GM18868 (cell line): ENCODE results near the gene ATP23.

Experiments
- ATAC-seq: cut with Tn5 transposase; IDR thresholded peaks from one replicate; pipeline ENCODE4 v1.9.1; 2021; ENCODE audit warnings: mild to moderate bottlenecking, moderate library complexity; ENCODE audit not compliant: unreplicated experiment

ATP23 gene

DNA sequence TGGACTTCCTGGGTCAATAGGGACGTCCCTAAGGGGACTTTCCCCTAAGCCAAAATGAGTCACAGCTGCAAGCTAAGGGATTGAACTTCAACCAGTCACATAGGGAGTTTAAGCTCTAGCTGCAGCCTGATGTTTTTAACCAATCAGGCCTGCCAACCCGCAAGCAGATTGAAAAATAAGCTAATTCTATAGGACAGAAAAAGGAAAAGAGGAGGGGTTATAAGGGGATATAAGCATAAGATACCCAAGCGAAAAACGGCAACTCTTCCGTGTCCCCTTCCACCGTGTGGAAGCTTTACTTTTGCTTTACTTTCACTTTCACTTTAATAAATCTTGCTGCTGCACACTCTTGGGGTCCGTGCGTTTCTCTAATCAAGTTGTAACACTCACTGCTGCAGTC, 24.4 kb downstream of the ATP23 start:
- ATAC-seq = no peak

DNA sequence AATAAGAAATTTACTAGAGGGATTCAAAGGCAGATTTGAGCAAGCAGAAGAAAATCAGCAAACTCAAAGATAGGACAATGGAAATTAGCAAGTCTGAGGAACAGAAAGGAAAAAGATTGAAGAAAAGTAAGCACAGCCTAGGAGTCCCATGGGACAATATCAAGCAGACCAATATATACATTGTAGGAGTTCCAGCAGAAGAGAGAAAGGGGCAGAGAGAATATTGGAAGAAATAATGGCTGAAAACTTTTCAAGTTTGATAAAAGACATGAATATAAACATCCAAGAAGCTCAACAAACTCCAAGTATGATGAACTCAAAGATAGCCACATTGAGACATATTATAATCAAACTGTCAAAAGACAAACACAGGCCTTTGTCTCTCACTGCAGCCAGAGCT, 25.2 kb downstream of the ATP23 start:
- no peak for ATAC-seq

DNA sequence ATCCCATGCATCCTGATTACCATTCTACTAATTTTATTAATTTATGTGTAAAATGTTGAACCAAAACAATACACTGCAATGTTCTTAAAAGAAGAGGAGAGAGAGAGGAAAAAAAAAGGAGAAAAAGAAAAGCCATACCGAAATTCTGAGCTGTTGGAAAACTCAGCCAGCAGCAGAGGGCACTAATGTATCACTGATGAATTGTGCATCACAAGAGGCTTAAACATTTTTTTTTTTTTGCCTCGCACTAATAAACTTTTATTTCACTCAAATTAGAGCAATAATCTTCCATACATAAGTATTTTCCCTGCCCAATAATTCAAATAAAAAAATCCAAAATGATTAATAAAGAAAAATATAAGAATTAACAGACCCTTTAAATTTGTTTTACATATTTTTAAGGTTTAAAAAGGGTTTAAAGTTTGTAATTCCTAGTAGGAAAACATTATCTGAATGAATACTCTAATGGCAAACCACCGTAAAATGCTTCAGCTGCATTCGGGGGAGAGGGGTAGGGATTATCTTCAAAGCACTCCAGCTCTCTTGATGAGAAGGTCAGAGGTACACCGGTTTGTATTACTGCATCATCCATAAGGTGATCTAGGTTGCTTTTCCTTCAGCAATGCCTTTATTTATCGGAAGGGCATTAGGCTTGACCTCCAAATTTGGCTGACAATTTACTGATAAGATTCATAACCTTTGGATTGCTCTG, 41.9 kb downstream of the ATP23 start:
- no peak for ATAC-seq

DNA sequence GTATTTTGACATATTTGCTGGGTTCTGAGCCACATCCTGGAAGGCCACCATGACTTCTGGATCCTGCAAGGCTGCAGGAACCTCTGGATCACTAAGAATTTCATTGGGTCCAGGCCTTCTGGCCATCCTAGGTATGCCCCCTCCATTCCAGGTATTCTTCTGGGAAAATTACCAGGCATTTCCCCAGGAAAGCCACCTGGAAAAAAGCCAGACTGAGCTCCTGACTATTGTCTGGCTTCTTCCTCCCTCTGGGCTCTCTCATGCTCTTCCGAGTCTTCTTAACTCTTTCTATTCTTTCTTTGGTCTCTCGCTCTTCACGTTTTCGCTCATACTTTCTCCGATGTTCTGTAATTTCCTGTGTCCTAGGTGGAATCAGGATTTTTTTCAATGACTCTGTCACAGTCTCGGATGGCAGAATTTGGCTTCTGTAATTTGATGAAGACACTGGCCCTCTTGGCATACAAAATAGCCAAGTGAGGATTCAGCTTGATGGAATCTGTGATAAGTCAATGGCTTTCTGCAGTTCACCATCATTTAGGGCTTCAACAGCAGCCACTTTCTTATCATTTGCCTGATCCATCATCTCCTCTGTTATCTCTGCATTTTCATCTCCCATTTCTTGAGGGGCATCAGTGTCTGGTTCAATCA, 42.6 kb downstream of the ATP23 start:
- no peak for ATAC-seq

DNA sequence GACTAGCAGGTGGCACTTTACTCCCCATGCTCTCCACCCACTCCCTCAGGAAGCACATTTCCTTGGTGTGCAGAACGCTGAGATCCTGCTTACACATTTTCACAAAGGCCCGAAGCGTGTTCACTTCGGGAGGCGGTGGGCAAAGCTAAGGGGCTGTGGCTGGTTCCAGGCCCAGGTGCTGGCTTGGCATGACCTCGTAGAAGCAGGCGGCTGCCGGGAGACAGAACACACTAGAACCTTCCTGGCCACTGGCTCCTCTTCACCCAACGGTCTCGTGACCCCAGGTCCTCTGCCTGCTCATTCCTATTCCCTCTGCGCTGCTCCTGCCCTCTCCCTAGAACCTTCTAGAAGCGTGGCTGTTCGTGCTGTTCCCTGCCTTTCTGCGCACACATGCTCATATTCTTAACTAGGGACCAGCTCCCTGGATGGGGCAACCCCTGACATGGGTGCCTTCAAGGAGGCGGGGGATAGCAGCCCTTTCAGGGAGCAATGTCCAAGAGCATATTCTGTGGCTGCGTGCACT, 43.3 kb downstream of the ATP23 start:
- no peak for ATAC-seq

DNA sequence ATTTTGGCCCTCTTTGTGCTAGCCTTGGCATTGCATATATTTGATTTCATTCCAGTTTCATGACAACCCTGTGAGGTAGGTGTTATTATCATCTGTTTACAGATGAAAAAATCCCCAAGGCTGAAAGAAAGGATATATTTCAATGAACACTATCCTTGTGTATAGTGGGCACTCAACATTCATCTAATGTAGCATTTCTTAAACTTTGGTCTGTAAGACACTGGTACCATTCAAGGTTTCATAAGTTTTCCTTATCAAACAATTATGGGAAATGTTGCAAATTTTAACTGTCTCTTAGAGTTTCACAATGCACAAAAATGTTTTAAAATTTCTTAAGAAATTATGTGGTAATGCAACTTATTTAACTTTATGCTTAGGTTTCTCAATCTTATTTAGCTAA, 44.3 kb downstream of the ATP23 start:
- ATAC-seq = no peak

DNA sequence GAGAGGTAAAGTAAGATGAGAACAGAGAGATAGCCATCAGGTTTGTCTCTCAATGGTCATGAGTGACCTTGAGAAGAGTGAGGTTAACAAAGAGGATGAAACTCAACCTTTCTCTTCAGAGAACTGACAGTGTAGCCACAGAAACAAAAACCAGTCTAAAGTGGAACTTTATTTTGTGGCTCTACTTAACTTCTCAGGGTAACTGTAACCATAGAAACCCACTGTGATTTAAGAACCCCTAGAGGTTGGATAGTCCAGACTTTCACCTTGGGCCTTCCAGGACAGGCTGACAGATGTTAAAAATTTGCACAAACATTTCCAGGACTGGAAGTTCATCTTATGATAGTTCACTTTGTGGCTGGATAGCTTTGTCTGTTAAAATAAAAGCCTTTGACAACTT, 48.5 kb downstream of the ATP23 start:
- ATAC-seq = no peak

DNA sequence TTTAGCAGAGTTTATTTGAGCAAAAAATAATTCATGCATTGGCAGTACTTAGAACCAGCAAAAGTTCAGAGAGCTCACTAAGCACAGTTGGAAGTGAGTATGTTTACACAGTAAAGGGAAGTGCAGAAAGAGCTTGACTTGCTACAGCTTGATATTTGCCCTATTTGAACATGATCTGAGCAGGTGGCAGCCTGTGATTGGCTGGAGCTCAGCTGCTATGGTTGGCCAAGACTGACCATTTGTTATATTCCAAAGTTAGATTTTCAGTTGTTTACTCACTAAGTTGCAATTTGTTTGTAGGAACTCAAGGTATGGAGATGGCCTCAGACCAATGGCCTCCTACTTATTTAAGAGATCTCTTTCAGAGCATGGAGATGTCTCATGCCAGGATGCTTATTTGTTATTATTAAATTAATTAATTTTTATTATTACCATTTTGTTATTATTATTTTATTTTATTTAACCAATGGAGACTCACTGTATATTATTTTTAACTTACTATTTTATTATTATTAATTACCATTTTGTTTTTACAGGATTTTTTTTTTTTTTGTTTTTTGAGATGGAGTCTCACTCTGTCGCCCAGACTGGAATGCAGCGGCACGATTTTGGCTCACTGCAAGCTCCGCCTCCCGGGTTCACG, 49.0 kb downstream of the ATP23 start:
- no peak for ATAC-seq

DNA sequence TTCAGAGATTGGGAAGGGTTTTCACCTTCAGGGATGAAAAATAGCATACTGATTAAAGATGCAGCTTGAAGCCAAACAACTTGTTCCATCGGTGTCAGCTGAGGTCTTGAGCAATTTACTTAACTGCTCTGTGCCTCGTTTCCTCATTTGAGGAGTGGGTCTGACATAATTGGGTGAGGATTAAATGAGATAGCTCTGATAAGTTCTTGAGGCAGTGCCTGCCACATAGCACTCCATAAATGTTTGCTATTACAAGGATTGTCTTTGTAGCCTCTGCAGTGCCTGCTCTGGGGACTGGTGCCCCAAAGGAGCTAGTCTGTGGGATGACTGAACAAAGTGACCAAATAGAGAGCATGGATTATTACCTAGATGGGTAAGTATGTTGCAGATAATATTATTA, 50.6 kb downstream of the ATP23 start:
- no peak for ATAC-seq

DNA sequence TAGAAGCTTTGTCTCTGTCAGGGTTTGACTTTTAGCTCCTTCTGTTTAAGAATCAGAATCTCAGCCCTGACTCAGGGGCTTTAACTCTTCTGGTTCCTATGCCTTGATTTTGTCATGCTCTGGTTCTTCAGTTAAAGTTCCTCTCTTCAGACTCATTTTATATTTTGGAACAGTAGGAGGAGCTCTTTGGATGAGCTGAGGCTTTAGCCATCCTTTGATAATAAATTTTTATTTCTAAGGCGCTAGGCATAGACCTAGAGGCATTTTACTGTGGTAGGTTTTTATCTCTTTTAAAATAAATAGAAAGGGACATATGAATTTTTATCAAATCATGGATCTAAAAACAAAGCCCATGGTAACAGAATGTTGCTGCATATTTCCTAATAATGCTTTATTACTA, 51.7 kb downstream of the ATP23 start:
- ATAC-seq = no peak

DNA sequence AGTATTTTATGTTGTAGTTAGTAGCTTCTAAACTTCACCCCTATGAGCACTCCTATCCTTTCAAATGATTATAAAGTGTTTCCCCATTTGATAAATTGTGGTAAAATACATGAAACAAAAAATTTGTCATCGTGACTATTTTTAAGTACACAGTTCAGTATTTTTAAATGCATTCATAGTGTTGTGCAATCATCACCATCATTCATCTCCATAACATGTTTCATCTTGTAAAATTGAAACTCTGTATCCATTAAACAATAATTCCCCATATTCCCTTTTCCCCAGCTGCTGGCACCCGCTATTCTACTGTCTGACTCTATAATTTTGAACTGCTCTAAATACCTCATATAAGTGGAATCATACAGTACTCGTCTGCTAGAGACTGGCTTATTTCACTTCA, 52.5 kb downstream of the ATP23 start:
- ATAC-seq = no peak

DNA sequence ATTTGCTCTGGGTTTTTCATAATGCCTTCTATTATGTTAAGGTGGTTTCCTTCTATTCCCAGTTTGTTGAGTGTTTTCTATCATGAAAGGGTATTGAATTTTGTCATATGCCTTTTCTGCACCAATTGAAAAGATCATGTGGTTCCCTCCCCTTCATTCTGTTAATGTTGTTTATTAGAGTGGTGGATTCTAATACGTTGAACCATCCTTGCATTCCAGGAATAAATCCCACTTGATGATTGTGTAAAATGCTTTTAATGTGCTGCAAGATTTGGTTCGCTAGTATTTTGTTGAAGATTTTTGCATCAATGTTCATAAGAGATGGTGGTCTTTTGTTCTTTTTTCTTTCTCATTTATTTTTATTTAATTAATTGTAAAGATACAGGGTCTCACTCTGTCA, 55.2 kb downstream of the ATP23 start:
- ATAC-seq = no peak

DNA sequence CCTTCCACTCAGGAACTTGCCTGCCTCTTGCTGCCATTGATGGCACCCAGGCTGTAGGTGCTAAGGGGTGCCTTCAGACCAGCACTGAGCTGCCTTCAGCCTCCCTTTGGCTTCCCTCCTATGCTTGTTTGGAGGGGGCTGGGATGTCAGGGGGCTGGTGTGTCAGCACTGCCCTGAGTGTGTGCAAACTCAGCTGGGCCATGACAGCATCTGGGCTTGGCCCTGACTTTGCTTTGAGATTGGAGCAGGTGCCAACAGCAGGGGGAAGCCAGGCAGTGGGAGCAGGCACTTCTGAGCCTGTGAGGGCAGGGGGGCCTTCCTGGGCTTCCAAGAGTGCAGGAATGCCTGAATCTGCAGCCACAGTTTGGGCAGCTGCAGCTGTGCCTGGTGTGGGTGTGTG, 56.9 kb downstream of the ATP23 start:
- ATAC-seq = no peak

DNA sequence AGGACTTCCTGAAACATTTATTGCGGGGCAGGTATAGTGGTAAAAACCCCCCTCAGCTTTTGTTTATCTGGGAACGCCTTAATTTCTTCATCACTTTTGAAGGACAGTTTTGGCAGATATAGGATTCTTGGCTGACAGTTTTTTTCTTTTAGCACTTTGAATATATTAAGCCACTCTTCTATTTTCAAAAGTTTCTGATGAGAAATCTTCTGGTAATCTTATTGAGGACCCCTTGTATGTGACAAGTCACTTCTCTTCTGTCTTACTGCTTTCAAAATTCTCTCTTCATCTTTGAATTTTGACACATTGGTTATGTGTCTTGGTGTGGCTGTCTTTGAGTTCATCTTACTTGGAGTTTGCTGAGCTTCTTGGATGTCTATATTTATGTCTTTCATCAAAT, 59.1 kb downstream of the ATP23 start:
- no peak for ATAC-seq

DNA sequence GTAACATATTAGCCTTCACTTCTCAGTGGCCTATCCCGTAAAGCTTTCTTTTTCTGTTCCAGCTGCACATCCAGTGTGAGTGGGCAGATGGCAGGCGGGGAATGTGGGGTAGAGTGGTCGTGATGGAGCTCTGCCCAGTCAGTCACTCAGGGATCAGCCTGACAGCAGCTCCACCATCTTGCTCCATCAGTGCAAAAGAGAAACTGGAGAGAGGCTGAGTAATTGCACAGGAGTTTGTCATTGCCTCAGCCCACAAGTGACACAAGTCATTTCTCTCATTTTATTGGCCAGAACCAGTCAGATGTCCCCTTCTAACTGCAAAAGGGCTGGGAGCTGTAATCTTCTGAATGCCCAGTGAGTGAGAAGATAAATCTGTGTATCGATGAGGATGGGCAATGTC, 66.5 kb downstream of the ATP23 start:
- ATAC-seq = peak; percentile 65

DNA sequence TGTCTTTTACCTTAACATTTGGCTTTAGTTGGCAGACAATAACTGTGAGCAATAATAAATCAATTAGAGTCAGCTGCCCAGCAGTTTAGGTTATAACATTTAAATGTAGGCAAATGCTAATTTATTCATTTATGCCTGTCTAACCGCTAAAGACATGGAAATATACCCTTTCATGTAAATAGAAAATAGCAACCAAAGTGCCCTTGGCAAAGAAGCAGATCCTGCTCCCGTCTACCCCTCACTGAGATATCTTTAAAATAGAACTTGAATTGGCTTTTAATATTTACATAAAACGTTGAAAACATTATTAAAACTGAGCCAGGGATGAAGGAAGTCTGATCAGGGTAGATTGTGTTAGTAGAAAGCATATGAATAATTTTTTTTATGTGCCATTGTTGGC, 67.3 kb downstream of the ATP23 start:
- no peak for ATAC-seq
